ENCODE data around the gene UGT1A3.

DNA sequence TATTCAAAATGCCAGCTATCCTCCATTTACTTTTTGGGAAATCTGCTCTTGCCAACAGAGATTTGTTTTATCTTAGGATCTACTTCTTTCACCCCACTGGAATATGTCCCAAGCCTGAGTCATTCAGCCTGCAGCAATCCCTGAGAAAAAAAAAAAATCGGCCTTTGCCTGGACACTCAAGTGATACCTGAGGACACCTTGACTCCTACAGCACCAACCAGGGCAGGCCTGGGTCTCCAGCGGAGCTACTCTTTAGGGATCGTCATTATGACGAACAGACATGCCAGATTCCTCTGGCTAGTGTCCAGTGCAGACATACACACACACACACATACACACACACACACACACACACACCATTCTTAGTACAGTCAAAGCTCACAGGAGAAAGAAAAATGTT lies 38.4 kb upstream of the UGT1A3 start:
- no peak for TF ChIP-seq TAF1 (IDR thresholded peaks at IDR 0.05; ENCODE audit: borderline replicate concordance, insufficient read depth, low read length)
- TF ChIP-seq, protein P1, sequence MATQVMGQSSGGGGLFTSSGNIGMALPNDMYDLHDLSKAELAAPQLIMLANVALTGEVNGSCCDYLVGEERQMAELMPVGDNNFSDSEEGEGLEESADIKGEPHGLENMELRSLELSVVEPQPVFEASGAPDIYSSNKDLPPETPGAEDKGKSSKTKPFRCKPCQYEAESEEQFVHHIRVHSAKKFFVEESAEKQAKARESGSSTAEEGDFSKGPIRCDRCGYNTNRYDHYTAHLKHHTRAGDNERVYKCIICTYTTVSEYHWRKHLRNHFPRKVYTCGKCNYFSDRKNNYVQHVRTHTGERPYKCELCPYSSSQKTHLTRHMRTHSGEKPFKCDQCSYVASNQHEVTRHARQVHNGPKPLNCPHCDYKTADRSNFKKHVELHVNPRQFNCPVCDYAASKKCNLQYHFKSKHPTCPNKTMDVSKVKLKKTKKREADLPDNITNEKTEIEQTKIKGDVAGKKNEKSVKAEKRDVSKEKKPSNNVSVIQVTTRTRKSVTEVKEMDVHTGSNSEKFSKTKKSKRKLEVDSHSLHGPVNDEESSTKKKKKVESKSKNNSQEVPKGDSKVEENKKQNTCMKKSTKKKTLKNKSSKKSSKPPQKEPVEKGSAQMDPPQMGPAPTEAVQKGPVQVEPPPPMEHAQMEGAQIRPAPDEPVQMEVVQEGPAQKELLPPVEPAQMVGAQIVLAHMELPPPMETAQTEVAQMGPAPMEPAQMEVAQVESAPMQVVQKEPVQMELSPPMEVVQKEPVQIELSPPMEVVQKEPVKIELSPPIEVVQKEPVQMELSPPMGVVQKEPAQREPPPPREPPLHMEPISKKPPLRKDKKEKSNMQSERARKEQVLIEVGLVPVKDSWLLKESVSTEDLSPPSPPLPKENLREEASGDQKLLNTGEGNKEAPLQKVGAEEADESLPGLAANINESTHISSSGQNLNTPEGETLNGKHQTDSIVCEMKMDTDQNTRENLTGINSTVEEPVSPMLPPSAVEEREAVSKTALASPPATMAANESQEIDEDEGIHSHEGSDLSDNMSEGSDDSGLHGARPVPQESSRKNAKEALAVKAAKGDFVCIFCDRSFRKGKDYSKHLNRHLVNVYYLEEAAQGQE (IDR thresholded peaks at IDR 0.05; ENCODE audit: insufficient read depth in 1 of 2, low read depth in 2 of 2, low read length in 2 of 2): no peak
- TF ChIP-seq POLR2AphosphoS5 (IDR thresholded peaks at IDR 0.05; ENCODE audit: low read depth, low read length): no peak
- no peak for TF ChIP-seq SIN3A (IDR thresholded peaks at IDR 0.05; ENCODE audit: borderline replicate concordance, insufficient read depth, low read length)
